ENCODE results near the gene C3orf62.
"Not testable (repeated sequence)": the region's sequence is repeated elsewhere in the genome, so short reads cannot be mapped to it uniquely, and the experiment has no call there.

Gene C3orf62

GRCh38 chr3:49269443-49270155, 7.4 kb downstream of the C3orf62 start:
- DNase-seq (ENCODE audit: low spot score), result no peak

GRCh38 chr3:49266410-49267095, 10.5 kb downstream of the C3orf62 start:
- DNase-seq (ENCODE audit: low spot score), result no peak

- no peak for DNase-seq (ENCODE audit: low spot score)
Measured at GRCh38 chr3:49265661-49266386, 11.2 kb downstream of the C3orf62 start.

- DNase-seq (ENCODE audit: low spot score), result no peak
Measured at GRCh38 chr3:49263159-49263889, 13.7 kb downstream of the C3orf62 start.

GRCh38 chr3:49260806-49261324, 16.2 kb downstream of the C3orf62 start:
- no peak for DNase-seq (ENCODE audit: low spot score)

GRCh38 chr3:49257187-49257586, 19.8 kb downstream of the C3orf62 start:
- no peak for DNase-seq (ENCODE audit: low spot score)

GRCh38 chr3:49255718-49256511, 21.1 kb downstream of the C3orf62 start:
- no peak for DNase-seq (ENCODE audit: low spot score)

GRCh38 chr3:49255112-49255511, 21.9 kb downstream of the C3orf62 start:
- DNase-seq (ENCODE audit: low spot score), result no peak

GRCh38 chr3:49253512-49253911, 23.5 kb downstream of the C3orf62 start:
- no peak for DNase-seq (ENCODE audit: low spot score)

- DNase-seq (ENCODE audit: low spot score), result no peak
Measured at GRCh38 chr3:49248840-49249227, 28.2 kb downstream of the C3orf62 start.

GRCh38 chr3:49244581-49245205, 32.3 kb downstream of the C3orf62 start:
- DNase-seq (ENCODE audit: low spot score), result no peak

GRCh38 chr3:49240091-49240490, 36.9 kb downstream of the C3orf62 start:
- DNase-seq (ENCODE audit: low spot score), result not testable (repeated sequence)

GRCh38 chr3:49238274-49239127, 38.5 kb downstream of the C3orf62 start:
- DNase-seq (ENCODE audit: low spot score), result no peak

GRCh38 chr3:49237344-49237743, 39.7 kb downstream of the C3orf62 start:
- no peak for DNase-seq (ENCODE audit: low spot score)

- no peak for DNase-seq (ENCODE audit: low spot score)
Measured at GRCh38 chr3:49236226-49236625, 40.8 kb downstream of the C3orf62 start.

- not testable (repeated sequence) for DNase-seq (ENCODE audit: low spot score)
Measured at GRCh38 chr3:49228817-49229216, 48.2 kb downstream of the C3orf62 start.

GRCh38 chr3:49222002-49222401, 55.0 kb downstream of the C3orf62 start:
- DNase-seq (ENCODE audit: low spot score), result no peak

- DNase-seq (ENCODE audit: low spot score), result not testable (repeated sequence)
Measured at GRCh38 chr3:49220985-49221563, 56.0 kb downstream of the C3orf62 start.

- no peak for DNase-seq (ENCODE audit: low spot score)
Measured at GRCh38 chr3:49219132-49219531, 57.9 kb downstream of the C3orf62 start.
